Measurements from ENCODE around the gene BET1L. TPM values are rescaled to one million over a fixed set of nuclear protein-coding genes. Genes with fewer than 3 reads are reported as not detected.

BET1L gene
- total RNA-seq, 2 donors from 2014 or later = 52.1 to 54.8 TPM

- 67% methylated on average over 4 of the region's 4 CpGs for WGBS
- TF ChIP-seq POLR2AphosphoS5 (IDR thresholded peaks at IDR 0.05) (no peak), POLR2A (IDR thresholded peaks at IDR 0.05) (no peak), CTCF (IDR thresholded peaks at IDR 0.05) (no peak)
- H3K36me3 ChIP-seq = peaks cover 20 to 23% of the 10 kb centered on the region in 2 donors
- H3K27ac ChIP-seq = no peak overlapping the region
- DNase-seq (ENCODE audit: low spot score) = no peak
- no peak overlapping the region for H3K4me3 ChIP-seq
- no peaks in the 10 kb centered on the region for H3K4me1 ChIP-seq (replicated peaks)
- intact Hi-C loops (cut with DNase I) = no loop called here
- H3K9me3 ChIP-seq = no peaks in the 10 kb centered on the region
- H3K27me3 ChIP-seq (replicated peaks; ENCODE audit: insufficient read depth) = no peaks in the 10 kb centered on the region
Observed at GRCh38 chr11:215581-216037, 8.4 kb upstream of the BET1L start.

- TF ChIP-seq POLR2A (IDR thresholded peaks at IDR 0.05) (no peak), POLR2AphosphoS5 (IDR thresholded peaks at IDR 0.05) (no peak), CTCF (IDR thresholded peaks at IDR 0.05) (no peak)
- DNase-seq (ENCODE audit: low spot score) = no peak
- Histone ChIP-seq H3K36me3 (peaks cover 20 to 23% of the 10 kb centered on the region in 2 donors), H3K4me1 (replicated peaks) (peaks cover 13% of the 10 kb centered on the region), H3K4me3 (no peak overlapping the region), H3K27ac (no peak overlapping the region), H3K27me3 (replicated peaks; ENCODE audit: insufficient read depth) (no peaks in the 10 kb centered on the region), H3K9me3 (no peaks in the 10 kb centered on the region)
- WGBS = 79% methylated on average over 6 of the region's 7 CpGs
- intact Hi-C loops (cut with DNase I) = no loop called here
Observed at GRCh38 chr11:214083-214482, 6.9 kb upstream of the BET1L start.

GRCh38 chr11:213111-213510, 5.9 kb upstream of the BET1L start:
- Histone ChIP-seq H3K27ac (no peak overlapping the region), H3K27me3 (replicated peaks; ENCODE audit: insufficient read depth) (no peaks in the 10 kb centered on the region), H3K36me3 (peaks cover 20 to 23% of the 10 kb centered on the region in 2 donors), H3K4me1 (replicated peaks) (peaks cover 13% of the 10 kb centered on the region), H3K4me3 (no peak overlapping the region), H3K9me3 (no peaks in the 10 kb centered on the region)
- TF ChIP-seq POLR2AphosphoS5 (IDR thresholded peaks at IDR 0.05) (no peak), CTCF (IDR thresholded peaks at IDR 0.05) (no peak), POLR2A (IDR thresholded peaks at IDR 0.05) (no peak)
- intact Hi-C loops (cut with DNase I) = no loop called here
- WGBS = 86% methylated on average over 4 of the region's 4 CpGs
- DNase-seq (ENCODE audit: low spot score) = no peak

- no peaks in the 10 kb centered on the region for H3K27me3 ChIP-seq (replicated peaks; ENCODE audit: insufficient read depth)
- 92% methylated on average over 17 of the region's 17 CpGs for WGBS
- intact Hi-C loops (cut with DNase I) = no loop called here
- TF ChIP-seq POLR2AphosphoS5 (IDR thresholded peaks at IDR 0.05) (no peak), CTCF (IDR thresholded peaks at IDR 0.05) (no peak), POLR2A (IDR thresholded peaks at IDR 0.05) (no peak)
- DNase-seq (ENCODE audit: low spot score) = no peak
- H3K4me1 ChIP-seq (replicated peaks) = peaks cover 13% of the 10 kb centered on the region
- H3K4me3 ChIP-seq = no peak overlapping the region
- no peak overlapping the region for H3K27ac ChIP-seq
- H3K36me3 ChIP-seq = peaks cover 20 to 23% of the 10 kb centered on the region in 2 donors
- no peaks in the 10 kb centered on the region for H3K9me3 ChIP-seq
Observed at GRCh38 chr11:212150-213100, 5.2 kb upstream of the BET1L start.

All from prostate gland (tissue), 2 donors.